Thoracic aorta (tissue), 2 donors: ENCODE measurements around the gene CAMK2A. TPM values are rescaled to one million over a fixed set of nuclear protein-coding genes. Genes with fewer than 3 reads are reported as not detected.

Source experiments
- ATAC-seq: fragments of 150-250 bp; one replicate; pipeline ENCODE4 v1.8.0; 2017; ENCODE audit warnings: low read depth; ENCODE audit not compliant: insufficient number of reproducible peaks, low FRiP score
- DNase-seq: peaks from one replicate; pipeline ENCODE4 v3.0.0-alpha.2; 2020; ENCODE audit warnings: low spot score
- H3K27ac ChIP-seq, 2 donors: fragments of 200-600 bp; sonication (generic); 1 replicate in 1 of 2; 2 replicates in 1 of 2; pipeline ENCODE4 v1.5.1; 2016; ENCODE audit warnings: mild to moderate bottlenecking in 2 of 2, moderate library complexity in 2 of 2
- H3K27me3 ChIP-seq: fragments of 200-600 bp; sonication (generic); replicated peaks from 2 replicates; pipeline ENCODE4 v1.6.0; 2016; ENCODE audit warnings: mild to moderate bottlenecking; ENCODE audit not compliant: insufficient read depth
- H3K36me3 ChIP-seq: fragments of 200-600 bp; sonication (generic); one replicate; pipeline ENCODE4 v1.5.1; 2016
- H3K4me1 ChIP-seq, 2 donors: fragments of 200-600 bp; sonication (generic); 1 replicate in 1 of 2; 2 replicates in 1 of 2; pipeline versions ENCODE4 v1.5.1 to v1.6.0; 2016; ENCODE audit warnings: low read depth in 2 of 2, mild to moderate bottlenecking in 1 of 2; ENCODE audit not compliant: control insufficient read depth in 1 of 2
- H3K4me3 ChIP-seq: fragments of 200-600 bp; sonication (generic); 2 replicates; pipeline ENCODE4 v1.5.1; 2016; ENCODE audit warnings: mild to moderate bottlenecking
- H3K9me3 ChIP-seq: fragments of 200-600 bp; sonication (generic); 2 replicates; pipeline ENCODE4 v1.5.1; 2016
- total RNA-seq, 2 donors: library from RNA; depleted of rRNA; stranded (reverse); fragments of >200 nt; gene quantifications; one replicate each; pipeline versions ENCODE4 v1.1.0 to v1.2.3, GENCODE V29; 2016
- TF ChIP-seq, protein P1 (sequence below): fragments of 200-600 bp; sonication (generic); IDR thresholded peaks from one replicate; pipeline ENCODE4 v1.5.1; 2019; ENCODE audit warnings: antibody characterized with exemption

The CAMK2A gene
- total RNA-seq, 2 donors from 2014 or later, result 0.35 TPM; not detected in 1

DNA sequence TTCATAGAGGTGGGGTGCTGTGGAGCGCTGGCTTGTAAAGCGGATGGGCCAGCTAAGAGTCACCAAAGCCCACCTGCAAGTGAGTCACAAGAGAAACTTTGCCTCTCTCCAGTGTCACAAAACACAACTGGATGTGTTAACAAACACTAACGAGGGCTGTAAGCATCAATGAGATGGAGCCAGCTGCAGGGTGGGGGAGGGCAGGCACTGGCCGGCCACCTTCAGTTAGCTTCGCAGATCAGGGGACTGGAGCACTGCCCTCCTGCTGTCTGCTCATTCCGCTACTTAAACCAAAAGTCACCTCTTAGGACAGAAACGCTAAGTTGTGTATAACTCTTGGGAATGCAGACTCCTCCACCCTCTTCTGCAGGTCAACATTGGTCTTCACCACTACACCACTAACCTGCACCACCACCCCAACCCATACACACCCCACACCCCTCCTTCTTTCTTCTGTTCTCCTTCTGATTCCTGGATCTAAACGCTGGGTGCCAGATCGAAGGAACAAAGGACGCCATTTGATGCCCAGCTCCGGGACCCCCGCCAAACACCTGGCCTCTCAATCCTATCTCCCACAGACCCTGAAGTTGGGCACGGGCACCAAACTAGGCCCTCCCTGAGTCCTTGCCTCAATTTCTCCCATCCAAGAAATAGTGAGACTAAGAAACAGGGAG lies 11.1 kb upstream of the CAMK2A start:
- no peak overlapping the region for H3K4me3 ChIP-seq
- H3K4me1 ChIP-seq, result peaks cover 3 to 21% of the 10 kb centered on the region in 2 donors
- no peak overlapping the region for H3K27ac ChIP-seq
- H3K36me3 ChIP-seq, result no peaks in the 10 kb centered on the region
- ATAC-seq, result no peak
- H3K27me3 ChIP-seq, result no peaks in the 10 kb centered on the region
- no peak for DNase-seq
- TF ChIP-seq, protein P1, sequence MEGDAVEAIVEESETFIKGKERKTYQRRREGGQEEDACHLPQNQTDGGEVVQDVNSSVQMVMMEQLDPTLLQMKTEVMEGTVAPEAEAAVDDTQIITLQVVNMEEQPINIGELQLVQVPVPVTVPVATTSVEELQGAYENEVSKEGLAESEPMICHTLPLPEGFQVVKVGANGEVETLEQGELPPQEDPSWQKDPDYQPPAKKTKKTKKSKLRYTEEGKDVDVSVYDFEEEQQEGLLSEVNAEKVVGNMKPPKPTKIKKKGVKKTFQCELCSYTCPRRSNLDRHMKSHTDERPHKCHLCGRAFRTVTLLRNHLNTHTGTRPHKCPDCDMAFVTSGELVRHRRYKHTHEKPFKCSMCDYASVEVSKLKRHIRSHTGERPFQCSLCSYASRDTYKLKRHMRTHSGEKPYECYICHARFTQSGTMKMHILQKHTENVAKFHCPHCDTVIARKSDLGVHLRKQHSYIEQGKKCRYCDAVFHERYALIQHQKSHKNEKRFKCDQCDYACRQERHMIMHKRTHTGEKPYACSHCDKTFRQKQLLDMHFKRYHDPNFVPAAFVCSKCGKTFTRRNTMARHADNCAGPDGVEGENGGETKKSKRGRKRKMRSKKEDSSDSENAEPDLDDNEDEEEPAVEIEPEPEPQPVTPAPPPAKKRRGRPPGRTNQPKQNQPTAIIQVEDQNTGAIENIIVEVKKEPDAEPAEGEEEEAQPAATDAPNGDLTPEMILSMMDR, result no peak
- no peaks in the 10 kb centered on the region for H3K9me3 ChIP-seq

DNA sequence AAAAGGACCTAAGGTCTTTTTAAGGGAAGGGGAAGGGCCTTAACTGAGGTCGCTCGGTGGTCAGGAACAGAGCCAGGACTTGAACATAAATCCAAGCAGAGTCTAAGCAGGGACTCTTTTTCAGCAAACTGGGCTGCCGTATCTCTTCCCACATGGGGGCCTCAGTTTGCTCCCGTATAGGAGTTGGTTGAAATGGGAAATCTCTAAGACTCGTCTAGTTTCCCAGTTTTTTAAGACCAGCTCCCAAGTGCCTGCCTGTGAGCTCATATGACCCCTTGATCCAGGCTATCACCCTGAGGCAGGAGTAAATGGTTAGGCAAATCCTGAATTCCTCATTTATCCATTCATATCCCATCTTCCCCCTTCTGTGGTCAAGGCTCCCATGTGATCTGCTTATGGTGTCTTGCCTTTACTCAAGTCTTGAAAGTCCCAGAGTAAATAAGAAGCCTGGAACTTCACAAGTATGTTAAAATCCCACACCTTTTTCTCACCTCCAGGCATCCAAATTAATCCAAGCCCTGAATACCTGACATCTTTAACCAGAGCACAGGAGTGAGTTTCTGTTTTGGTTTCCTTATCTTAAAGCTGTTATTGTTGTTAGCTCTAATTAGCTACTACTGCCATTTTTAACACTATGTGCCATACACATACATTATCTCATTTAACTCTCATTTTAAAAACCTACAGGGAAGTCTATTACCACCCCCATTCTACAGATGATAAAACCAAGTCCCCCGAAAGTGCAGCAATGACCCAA lies 10.2 kb upstream of the CAMK2A start:
- no peaks in the 10 kb centered on the region for H3K36me3 ChIP-seq
- no peak overlapping the region for H3K4me3 ChIP-seq
- H3K9me3 ChIP-seq, result no peaks in the 10 kb centered on the region
- no peak for DNase-seq
- no peaks in the 10 kb centered on the region for H3K27me3 ChIP-seq
- ATAC-seq, result no peak
- H3K4me1 ChIP-seq, result peaks cover 3 to 21% of the 10 kb centered on the region in 2 donors
- TF ChIP-seq, protein P1, result no peak
- no peak overlapping the region for H3K27ac ChIP-seq

DNA sequence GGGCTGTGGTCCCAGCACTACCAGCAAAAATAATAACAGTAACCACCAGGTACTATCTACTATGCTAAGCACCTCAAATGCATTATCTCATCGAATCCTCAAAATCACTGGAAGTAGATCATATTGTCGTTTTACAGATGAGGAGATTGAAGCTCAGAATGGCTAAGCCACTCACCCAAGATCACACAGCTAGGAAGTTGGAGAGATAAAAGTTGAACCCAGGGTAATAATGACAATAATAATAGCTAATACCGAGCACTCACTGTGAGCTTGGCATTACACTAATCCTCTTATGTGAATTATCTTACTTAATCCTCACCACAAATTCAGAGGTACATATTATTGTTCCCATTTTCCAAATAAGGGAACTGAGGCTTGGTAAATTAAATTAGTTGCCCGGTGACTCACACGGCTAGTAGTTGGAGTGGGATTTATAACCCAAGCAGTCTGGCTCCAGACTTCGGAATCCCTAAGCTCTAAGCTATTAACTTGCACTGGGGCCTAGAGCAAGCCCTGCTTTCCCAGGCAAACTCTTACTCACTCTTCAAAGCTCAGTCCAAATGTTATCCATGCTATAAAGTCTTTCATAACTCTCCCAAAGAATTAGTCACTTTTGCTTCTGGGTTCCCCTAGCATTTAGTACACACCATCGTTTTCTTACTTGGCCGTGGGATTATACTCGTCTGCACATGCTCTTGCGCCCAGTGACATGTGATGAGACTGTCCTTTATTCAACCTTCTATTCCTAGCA lies 9.3 kb upstream of the CAMK2A start:
- TF ChIP-seq, protein P1, result no peak
- no peaks in the 10 kb centered on the region for H3K9me3 ChIP-seq
- peaks cover 3 to 21% of the 10 kb centered on the region in 2 donors for H3K4me1 ChIP-seq
- ATAC-seq (no peak), DNase-seq (no peak)
- H3K27ac ChIP-seq, result no peak overlapping the region
- H3K27me3 ChIP-seq, result no peaks in the 10 kb centered on the region
- H3K36me3 ChIP-seq, result no peaks in the 10 kb centered on the region
- H3K4me3 ChIP-seq, result no peak overlapping the region

DNA sequence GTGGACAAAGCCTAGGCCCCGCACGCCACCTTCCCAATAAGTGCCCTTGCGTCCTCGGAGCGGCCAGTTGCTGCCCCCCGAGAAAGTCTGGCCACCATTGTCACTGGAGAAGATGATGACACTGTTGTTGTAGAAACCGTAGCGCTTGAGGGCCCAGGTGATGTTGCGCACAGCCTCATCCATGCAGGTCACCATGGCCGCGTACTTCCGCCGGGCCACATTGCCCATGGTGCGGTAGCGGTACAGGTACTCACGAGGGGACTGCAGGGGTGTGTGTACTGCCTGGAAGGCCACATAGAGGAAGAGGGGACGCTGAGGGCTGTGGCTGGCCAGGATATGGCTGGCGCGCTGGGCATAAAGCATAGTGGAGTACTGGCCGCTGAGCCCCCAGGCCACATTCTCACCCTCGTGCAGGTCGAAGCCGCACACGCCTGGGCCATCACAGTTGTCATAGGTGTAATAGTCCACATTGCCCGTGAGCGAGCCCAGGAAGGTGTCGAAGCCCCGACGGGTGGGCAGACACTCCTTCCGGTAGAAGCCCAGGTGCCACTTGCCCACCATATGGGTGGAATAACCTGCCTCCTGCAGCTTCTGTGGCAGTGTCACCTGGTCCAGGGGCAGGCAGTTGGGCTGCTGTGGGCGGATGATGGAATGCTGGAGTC lies 8.5 kb upstream of the CAMK2A start:
- H3K36me3 ChIP-seq, result no peaks in the 10 kb centered on the region
- H3K4me1 ChIP-seq, result peaks cover 3 to 17% of the 10 kb centered on the region in 2 donors
- no peak for DNase-seq
- TF ChIP-seq, protein P1, result no peak
- no peak overlapping the region for H3K27ac ChIP-seq
- no peaks in the 10 kb centered on the region for H3K9me3 ChIP-seq
- H3K4me3 ChIP-seq, result no peak overlapping the region
- no peaks in the 10 kb centered on the region for H3K27me3 ChIP-seq
- no peak for ATAC-seq
